ENCODE measurements around the gene ZFYVE19.
A peak's percentile ranks its signal among the peaks of the same experiment; 100 is the strongest.

DNA sequence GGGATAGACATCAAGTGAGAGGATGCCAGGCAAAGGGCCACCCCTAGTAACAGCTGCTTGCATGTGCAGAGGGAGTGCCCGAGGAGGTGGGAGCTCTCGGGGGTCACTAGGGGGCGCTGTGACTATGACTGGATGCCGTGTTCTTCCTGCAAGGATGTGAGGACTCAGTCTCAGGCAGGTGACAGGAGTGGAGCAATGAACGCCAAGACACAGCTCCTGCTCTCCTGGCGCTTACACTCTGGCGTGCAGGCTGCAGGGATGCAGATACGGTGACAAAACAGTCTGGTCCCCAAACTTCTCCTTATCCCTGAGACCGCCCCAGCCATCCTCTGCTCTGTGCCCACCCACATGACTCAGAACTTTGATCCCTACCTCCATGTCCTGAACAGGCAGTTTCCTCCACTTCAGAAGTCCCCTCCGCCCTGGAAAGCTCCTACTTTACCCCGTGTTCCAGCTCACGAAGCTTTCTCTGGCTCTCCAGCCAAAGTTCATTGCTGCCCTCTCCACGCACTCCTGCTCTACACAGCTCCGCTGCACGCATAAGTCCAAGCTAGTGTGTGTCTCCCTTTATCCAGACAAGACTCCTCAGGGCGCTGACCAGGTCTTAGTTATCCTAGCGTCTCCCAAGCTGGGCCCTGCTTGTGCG, 52.4 kb downstream of the ZFYVE19 start:
- no peak for TF ChIP-seq POLR2A (IDR thresholded peaks at IDR 0.05)
- TF ChIP-seq, protein P1, sequence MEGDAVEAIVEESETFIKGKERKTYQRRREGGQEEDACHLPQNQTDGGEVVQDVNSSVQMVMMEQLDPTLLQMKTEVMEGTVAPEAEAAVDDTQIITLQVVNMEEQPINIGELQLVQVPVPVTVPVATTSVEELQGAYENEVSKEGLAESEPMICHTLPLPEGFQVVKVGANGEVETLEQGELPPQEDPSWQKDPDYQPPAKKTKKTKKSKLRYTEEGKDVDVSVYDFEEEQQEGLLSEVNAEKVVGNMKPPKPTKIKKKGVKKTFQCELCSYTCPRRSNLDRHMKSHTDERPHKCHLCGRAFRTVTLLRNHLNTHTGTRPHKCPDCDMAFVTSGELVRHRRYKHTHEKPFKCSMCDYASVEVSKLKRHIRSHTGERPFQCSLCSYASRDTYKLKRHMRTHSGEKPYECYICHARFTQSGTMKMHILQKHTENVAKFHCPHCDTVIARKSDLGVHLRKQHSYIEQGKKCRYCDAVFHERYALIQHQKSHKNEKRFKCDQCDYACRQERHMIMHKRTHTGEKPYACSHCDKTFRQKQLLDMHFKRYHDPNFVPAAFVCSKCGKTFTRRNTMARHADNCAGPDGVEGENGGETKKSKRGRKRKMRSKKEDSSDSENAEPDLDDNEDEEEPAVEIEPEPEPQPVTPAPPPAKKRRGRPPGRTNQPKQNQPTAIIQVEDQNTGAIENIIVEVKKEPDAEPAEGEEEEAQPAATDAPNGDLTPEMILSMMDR (IDR thresholded peaks at IDR 0.05) = peak in 2 of 3 experiments; percentile 58 to 62
